ENCODE results near the gene KCNK10.

The KCNK10 gene

GRCh38 chr14:88252498-88252897 lies 70.6 kb downstream of the KCNK10 start:
- ChIA-PET CTCF (no interaction called here), POLR2A (no interaction called here)
- H3K9me3 ChIP-seq (ENCODE audit: control insufficient read depth, insufficient read depth, low read depth, low read length), result no peaks in the 10 kb centered on the region
- TF ChIP-seq ZNF155 (tag by site-specific recombination; IDR thresholded peaks at IDR 0.05), result no peak
- TF ChIP-seq ZNF654 (tag by site-specific recombination; IDR thresholded peaks at IDR 0.05; ENCODE audit: low read depth), result no peak
- no peak for TF ChIP-seq ZNF664 (tag by site-specific recombination; IDR thresholded peaks at IDR 0.05)
- TF ChIP-seq ZNF792 (tag by site-specific recombination; IDR thresholded peaks at IDR 0.05), result no peak
- TF ChIP-seq ZXDB (tag by site-specific recombination; IDR thresholded peaks at IDR 0.05), result no peak
- TF ChIP-seq ZEB2 (tag by site-specific recombination; IDR thresholded peaks at IDR 0.05), result no peak
- no peak overlapping the region for H3K27ac ChIP-seq (ENCODE audit: extremely low read depth, low read depth, low read length)
- no peaks in the 10 kb centered on the region for H3K36me3 ChIP-seq (ENCODE audit: control insufficient read depth in 2 of 2, insufficient read depth in 1 of 2, low read length in 2 of 2)
- H3K4me1 ChIP-seq (ENCODE audit: control insufficient read depth, insufficient read depth, low read length), result no peaks in the 10 kb centered on the region
- H3K4me3 ChIP-seq (ENCODE audit: low read depth, low read length), result no peak overlapping the region

DNA sequence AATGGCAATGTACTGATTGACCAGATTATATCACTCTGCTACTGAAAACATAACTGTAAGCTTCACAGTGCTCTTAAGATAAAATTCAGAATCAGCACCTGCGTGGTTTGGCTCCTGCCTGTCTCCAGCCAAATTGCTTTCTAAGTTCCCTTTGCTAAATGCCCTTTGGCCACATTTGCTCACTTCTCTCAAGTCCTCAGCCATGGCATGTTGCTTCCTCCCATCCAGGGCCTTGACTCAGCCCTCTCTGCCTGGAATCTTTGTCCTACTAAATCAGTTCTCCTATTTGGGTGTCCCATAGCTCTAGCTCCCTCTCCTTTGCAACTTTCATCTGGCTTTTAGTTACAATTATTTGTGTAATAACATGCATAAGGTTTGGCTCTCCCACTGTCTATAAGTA lies 71.4 kb downstream of the KCNK10 start:
- Histone ChIP-seq H3K4me1 (ENCODE audit: control insufficient read depth, insufficient read depth, low read length) (no peaks in the 10 kb centered on the region), H3K27ac (ENCODE audit: extremely low read depth, low read depth, low read length) (no peak overlapping the region), H3K4me3 (ENCODE audit: low read depth, low read length) (no peak overlapping the region), H3K36me3 (ENCODE audit: control insufficient read depth in 2 of 2, insufficient read depth in 1 of 2, low read length in 2 of 2) (no peaks in the 10 kb centered on the region), H3K9me3 (ENCODE audit: control insufficient read depth, insufficient read depth, low read depth, low read length) (no peaks in the 10 kb centered on the region)
- CTCF ChIA-PET, result no interaction called here
- no peak for TF ChIP-seq SETDB1 (IDR thresholded peaks at IDR 0.05; ENCODE audit: insufficient read length, low read length)
- no peak for TF ChIP-seq ZBTB8A (tag by site-specific recombination; IDR thresholded peaks at IDR 0.05)
- TF ChIP-seq TRIM28 (IDR thresholded peaks at IDR 0.05; ENCODE audit: borderline replicate concordance, low read length), result no peak
- no peak for TF ChIP-seq AEBP2 (tag by site-specific recombination; IDR thresholded peaks at IDR 0.05; ENCODE audit: borderline replicate concordance)
- no peak for TF ChIP-seq ZNF624 (tag by site-specific recombination; IDR thresholded peaks at IDR 0.05)
- POLR2A ChIA-PET, result interaction anchor here (0.7 kb wide), 1 partner anchor 19 kb away, joined by 3 read pairs; no protein-coding TSS in a partner anchor

- TF ChIP-seq ZNF138 (tag by site-specific recombination; IDR thresholded peaks at IDR 0.05; ENCODE audit: borderline replicate concordance) (no peak), ZNF830 (tag by site-specific recombination; IDR thresholded peaks at IDR 0.05; ENCODE audit: low read depth) (no peak), ZBTB44 (tag by site-specific recombination; IDR thresholded peaks at IDR 0.05) (no peak), ZNF10 (tag by site-specific recombination; IDR thresholded peaks at IDR 0.05) (no peak), ZSCAN5A (tag by site-specific recombination; IDR thresholded peaks at IDR 0.05) (no peak), ZNF677 (tag by site-specific recombination; IDR thresholded peaks at IDR 0.05) (no peak), SP7 (tag by site-specific recombination; IDR thresholded peaks at IDR 0.05) (no peak), KLF16 (tag by site-specific recombination; IDR thresholded peaks at IDR 0.05) (no peak), TSHZ1 (tag by site-specific recombination; IDR thresholded peaks at IDR 0.05; ENCODE audit: borderline replicate concordance) (no peak), GLIS2 (tag by site-specific recombination; IDR thresholded peaks at IDR 0.05) (no peak)
- Histone ChIP-seq H3K4me3 (ENCODE audit: low read depth, low read length) (no peak overlapping the region), H3K4me1 (ENCODE audit: control insufficient read depth, insufficient read depth, low read length) (peaks cover 7% of the 10 kb centered on the region; the same call in 1 of the 2 replicates), H3K9me3 (ENCODE audit: control insufficient read depth, insufficient read depth, low read depth, low read length) (no peaks in the 10 kb centered on the region), H3K27ac (ENCODE audit: extremely low read depth, low read depth, low read length) (no peak overlapping the region), H3K36me3 (ENCODE audit: control insufficient read depth in 2 of 2, insufficient read depth in 1 of 2, low read length in 2 of 2) (no peaks in the 10 kb centered on the region)
- POLR2A ChIA-PET, result interaction anchor here (0.7 kb wide), 1 partner anchor 253 kb away, joined by 4 read pairs; no protein-coding TSS in a partner anchor
- CTCF ChIA-PET, result interaction anchor here (0.9 kb wide), 1 partner anchor 17 kb away, joined by 3 read pairs; no protein-coding TSS in a partner anchor
These were observed 73.8 kb downstream of the KCNK10 start for GRCh38 chr14:88249266-88249665.

Measured in HEK293 (cell line).